Astrocyte (in vitro differentiated cells and primary cell): ENCODE results near the gene ING4. TPM values are rescaled to one million over a fixed set of nuclear protein-coding genes. Genes with fewer than 3 reads are reported as not detected.

ENCODE experiments used
- DNase-seq: peaks from one replicate; pipeline ENCODE4 v3.0.0-alpha.2; 2010; ENCODE audit warnings: low read depth
- FAIRE-seq: peaks from 2 replicates; lab custom pipeline; 2011; peaks lifted over from hg19 to GRCh38; lab: Jason Lieb, UNC
- H2AFZ ChIP-seq: 2 replicates; pipeline ENCODE4 v1.6.0; 2012; ENCODE audit warnings: low read depth, low read length, inconsistent platforms
- H3K27ac ChIP-seq: 2 replicates; pipeline ENCODE4 v1.5.1; 2011; ENCODE audit warnings: low read depth, low read length, inconsistent platforms
- H3K27me3 ChIP-seq: 2 replicates; pipeline ENCODE4 v1.6.0; 2011; ENCODE audit warnings: low read length, inconsistent platforms; ENCODE audit not compliant: insufficient read depth
- H3K36me3 ChIP-seq: 2 replicates; pipeline ENCODE4 v1.5.1; 2011; ENCODE audit warnings: low read length, inconsistent platforms; ENCODE audit not compliant: insufficient read depth
- H3K4me1 ChIP-seq: 2 replicates; pipeline ENCODE4 v1.5.1; 2011; ENCODE audit warnings: low read length, inconsistent platforms; ENCODE audit not compliant: insufficient read depth
- H3K4me2 ChIP-seq: 2 replicates; pipeline ENCODE4 v1.6.0; 2012; ENCODE audit warnings: low read length, inconsistent platforms
- H3K4me3 ChIP-seq: 2 replicates; pipeline ENCODE4 v1.5.1; 2011; ENCODE audit warnings: low read depth, mild to moderate bottlenecking, low read length, inconsistent platforms; ENCODE audit not compliant: insufficient read depth
- H3K79me2 ChIP-seq: 2 replicates; pipeline ENCODE4 v1.6.0; 2012; ENCODE audit warnings: mild to moderate bottlenecking, low read length, inconsistent platforms; ENCODE audit not compliant: insufficient read depth
- H3K9ac ChIP-seq: 2 replicates; pipeline ENCODE4 v1.6.0; 2012; ENCODE audit warnings: mild to moderate bottlenecking, low read length, inconsistent platforms
- H3K9me3 ChIP-seq: 2 replicates; pipeline ENCODE4 v1.5.1; 2012; ENCODE audit warnings: low read depth, mild to moderate bottlenecking, low read length, inconsistent platforms; ENCODE audit not compliant: insufficient read depth
- H4K20me1 ChIP-seq: 2 replicates; pipeline ENCODE4 v1.6.0; 2012; ENCODE audit warnings: low read length, inconsistent platforms; ENCODE audit not compliant: insufficient read depth
- H3K27ac Mint-ChIP-seq: one replicate; pipeline ENCODE4 v1.8.0; 2021; ENCODE audit warnings: mild to moderate bottlenecking, mixed read lengths; ENCODE audit not compliant: unreplicated experiment
- H3K27me3 Mint-ChIP-seq: one replicate; pipeline ENCODE4 v1.8.0; 2021; ENCODE audit warnings: low read depth, mixed read lengths; ENCODE audit not compliant: unreplicated experiment
- H3K36me3 Mint-ChIP-seq: one replicate; pipeline ENCODE4 v1.8.0; 2021; ENCODE audit warnings: low read depth, mixed read lengths; ENCODE audit not compliant: unreplicated experiment
- H3K4me1 Mint-ChIP-seq: one replicate; pipeline ENCODE4 v1.8.0; 2021; ENCODE audit warnings: low read depth, mixed read lengths; ENCODE audit not compliant: unreplicated experiment
- H3K4me3 Mint-ChIP-seq: one replicate; pipeline ENCODE4 v1.8.0; 2021; ENCODE audit warnings: mild to moderate bottlenecking, moderate library complexity, mixed read lengths; ENCODE audit not compliant: unreplicated experiment
- H3K9me3 Mint-ChIP-seq: one replicate; pipeline ENCODE4 v1.8.0; 2021; ENCODE audit warnings: mild to moderate bottlenecking, mixed read lengths; ENCODE audit not compliant: unreplicated experiment
- CTCF ChIP-seq: IDR thresholded peaks from 2 replicates; pipeline ENCODE4 v1.5.1; 2011; ENCODE audit warnings: low read depth, mild to moderate bottlenecking, inconsistent platforms, low read length, moderate library complexity; ENCODE audit not compliant: insufficient read depth
- EZH2 ChIP-seq: IDR thresholded peaks from 2 replicates; pipeline ENCODE4 v1.6.1; 2012; ENCODE audit warnings: mild to moderate bottlenecking, low read length, inconsistent platforms; ENCODE audit not compliant: insufficient read depth
- total RNA-seq: library from RNA; stranded (reverse); gene quantifications from 2 replicates; pipeline ENCODE4 v1.2.1, GENCODE V29; 2021

ING4 gene
- total RNA-seq, 1 donor from 2014 or later, result 30.9 TPM

- Histone ChIP-seq H3K27ac (peak overlapping the region; percentile 79), H3K9me3 (no peaks in the 10 kb centered on the region), H3K27me3 (no peaks in the 10 kb centered on the region), H2AFZ (peak overlapping the region; percentile 79), H3K79me2 (no peaks in the 10 kb centered on the region), H4K20me1 (no peaks in the 10 kb centered on the region), H3K4me2 (peak overlapping the region; percentile 86), H3K36me3 (no peaks in the 10 kb centered on the region), H3K4me3 (peak overlapping the region; percentile 38), H3K9ac (peak overlapping the region; percentile 73), H3K4me1 (peaks cover 21% of the 10 kb centered on the region)
- Mint-ChIP-seq H3K27me3 (no peaks in the 10 kb centered on the region), H3K4me1 (peaks cover 23% of the 10 kb centered on the region), H3K36me3 (no peaks in the 10 kb centered on the region), H3K4me3 (no peak overlapping the region), H3K27ac (peak overlapping the region; percentile 53), H3K9me3 (no peaks in the 10 kb centered on the region)
- DNase-seq (peak; percentile 74), FAIRE-seq (no peak)
- TF ChIP-seq CTCF, result no peak
Measured at GRCh38 chr12:6613015-6613775, 49.7 kb downstream of the ING4 start.

- Histone ChIP-seq H4K20me1 (no peaks in the 10 kb centered on the region), H3K9ac (peak overlapping the region; percentile 73), H3K9me3 (no peaks in the 10 kb centered on the region), H3K4me2 (peak overlapping the region; percentile 86), H3K36me3 (no peaks in the 10 kb centered on the region), H3K27ac (no peak overlapping the region), H2AFZ (peak overlapping the region; percentile 40), H3K27me3 (no peaks in the 10 kb centered on the region), H3K4me3 (no peak overlapping the region), H3K4me1 (peaks cover 24% of the 10 kb centered on the region), H3K79me2 (no peaks in the 10 kb centered on the region)
- Mint-ChIP-seq H3K27me3 (no peaks in the 10 kb centered on the region), H3K9me3 (no peaks in the 10 kb centered on the region), H3K27ac (no peak overlapping the region), H3K4me3 (no peak overlapping the region), H3K36me3 (no peaks in the 10 kb centered on the region), H3K4me1 (peaks cover 22% of the 10 kb centered on the region)
- FAIRE-seq (no peak), DNase-seq (no peak)
- TF ChIP-seq CTCF (no peak), EZH2 (no peak)
Measured at GRCh38 chr12:6612652-6613014, 50.3 kb downstream of the ING4 start.

- TF ChIP-seq EZH2 (no peak), CTCF (no peak)
- Histone ChIP-seq H3K36me3 (no peaks in the 10 kb centered on the region), H3K27ac (no peak overlapping the region), H3K9me3 (no peaks in the 10 kb centered on the region), H3K9ac (peak overlapping the region; percentile 16), H3K27me3 (no peaks in the 10 kb centered on the region), H3K4me3 (no peak overlapping the region), H4K20me1 (no peaks in the 10 kb centered on the region), H3K4me2 (peak overlapping the region; percentile 86), H2AFZ (peak overlapping the region; percentile 40), H3K4me1 (peaks cover 26% of the 10 kb centered on the region), H3K79me2 (no peaks in the 10 kb centered on the region)
- FAIRE-seq (no peak), DNase-seq (no peak)
- no peaks in the 10 kb centered on the region for H3K27me3 Mint-ChIP-seq
- H3K4me1 Mint-ChIP-seq, result peaks cover 22% of the 10 kb centered on the region
- H3K4me3 Mint-ChIP-seq, result no peak overlapping the region
- no peaks in the 10 kb centered on the region for H3K9me3 Mint-ChIP-seq
- H3K27ac Mint-ChIP-seq, result no peak overlapping the region
- H3K36me3 Mint-ChIP-seq, result no peaks in the 10 kb centered on the region
Measured at GRCh38 chr12:6612247-6612646, 50.7 kb downstream of the ING4 start.
